NCI-H524 treated with DMSO at 0.1 percent for 48 hours (cell line): Measurements from ENCODE around the gene RARB.

Experiments used
- DNase-seq: peaks from one replicate; lab custom pipeline; 2025; lab: John Stamatoyannopoulos, UW

The RARB gene

GRCh38 chr3:25604107-25604805, 176.2 kb downstream of the RARB start:
- DNase-seq, result no peak

GRCh38 chr3:25610167-25610566, 182.1 kb downstream of the RARB start:
- no peak for DNase-seq

GRCh38 chr3:25610779-25611178, 182.7 kb downstream of the RARB start:
- no peak for DNase-seq

GRCh38 chr3:25611193-25611592, 183.1 kb downstream of the RARB start:
- no peak for DNase-seq

GRCh38 chr3:25618028-25618427, 190.0 kb downstream of the RARB start:
- DNase-seq, result no peak

- no peak for DNase-seq
Measured at GRCh38 chr3:25619382-25619781, 191.3 kb downstream of the RARB start.

GRCh38 chr3:25620493-25620892, 192.4 kb downstream of the RARB start:
- DNase-seq, result no peak

GRCh38 chr3:25621087-25621486, 193.0 kb downstream of the RARB start:
- DNase-seq, result no peak

- no peak for DNase-seq
Measured at GRCh38 chr3:25631989-25632388, 203.9 kb downstream of the RARB start.

GRCh38 chr3:25633919-25634318, 205.9 kb downstream of the RARB start:
- no peak for DNase-seq

- DNase-seq, result no peak
Measured at GRCh38 chr3:25635038-25635437, 207.0 kb downstream of the RARB start.
